GM18502 (cell line): ENCODE data around the gene SEC16A.

Source experiments
- ATAC-seq: cut with Tn5 transposase; IDR thresholded peaks from one replicate; pipeline ENCODE4 v1.9.1; 2021; ENCODE audit warnings: mild to moderate bottlenecking; ENCODE audit not compliant: unreplicated experiment, poor library complexity

SEC16A gene

GRCh38 chr9:136520053-136520540 is 37.3 kb upstream of the SEC16A start:
- ATAC-seq = no peak

GRCh38 chr9:136519263-136520052 is 36.6 kb upstream of the SEC16A start:
- no peak for ATAC-seq

- ATAC-seq = no peak
Observed at GRCh38 chr9:136518623-136519022, 35.8 kb upstream of the SEC16A start.

- ATAC-seq = no peak
Observed at GRCh38 chr9:136517950-136518349, 35.1 kb upstream of the SEC16A start.

- ATAC-seq = no peak
Observed at GRCh38 chr9:136517012-136517743, 34.3 kb upstream of the SEC16A start.

- ATAC-seq = no peak
Observed at GRCh38 chr9:136516191-136516654, 33.4 kb upstream of the SEC16A start.

- no peak for ATAC-seq
Observed at GRCh38 chr9:136515276-136515675, 32.4 kb upstream of the SEC16A start.

- ATAC-seq = no peak
Observed at GRCh38 chr9:136514022-136514714, 31.3 kb upstream of the SEC16A start.

GRCh38 chr9:136513191-136513590 is 30.4 kb upstream of the SEC16A start:
- ATAC-seq = no peak

- no peak for ATAC-seq
Observed at GRCh38 chr9:136512651-136513071, 29.8 kb upstream of the SEC16A start.

- no peak for ATAC-seq
Observed at GRCh38 chr9:136511670-136512592, 29.1 kb upstream of the SEC16A start.

GRCh38 chr9:136511144-136511669 is 28.4 kb upstream of the SEC16A start:
- no peak for ATAC-seq

- no peak for ATAC-seq
Observed at GRCh38 chr9:136510561-136510960, 27.7 kb upstream of the SEC16A start.

GRCh38 chr9:136509549-136509948 is 26.7 kb upstream of the SEC16A start:
- no peak for ATAC-seq

- no peak for ATAC-seq
Observed at GRCh38 chr9:136508729-136509500, 26.1 kb upstream of the SEC16A start.

GRCh38 chr9:136507992-136508375 is 25.1 kb upstream of the SEC16A start:
- ATAC-seq = no peak

GRCh38 chr9:136507221-136507991 is 24.6 kb upstream of the SEC16A start:
- ATAC-seq = no peak

- ATAC-seq = no peak
Observed at GRCh38 chr9:136506425-136506824, 23.6 kb upstream of the SEC16A start.
